GM21381 (cell line): Measurements from ENCODE around the gene KCP.

ENCODE experiments used
- ATAC-seq: cut with Tn5 transposase; IDR thresholded peaks from one replicate; pipeline ENCODE4 v1.9.1; 2021; ENCODE audit warnings: mild to moderate bottlenecking, moderate library complexity; ENCODE audit not compliant: unreplicated experiment

KCP gene

DNA sequence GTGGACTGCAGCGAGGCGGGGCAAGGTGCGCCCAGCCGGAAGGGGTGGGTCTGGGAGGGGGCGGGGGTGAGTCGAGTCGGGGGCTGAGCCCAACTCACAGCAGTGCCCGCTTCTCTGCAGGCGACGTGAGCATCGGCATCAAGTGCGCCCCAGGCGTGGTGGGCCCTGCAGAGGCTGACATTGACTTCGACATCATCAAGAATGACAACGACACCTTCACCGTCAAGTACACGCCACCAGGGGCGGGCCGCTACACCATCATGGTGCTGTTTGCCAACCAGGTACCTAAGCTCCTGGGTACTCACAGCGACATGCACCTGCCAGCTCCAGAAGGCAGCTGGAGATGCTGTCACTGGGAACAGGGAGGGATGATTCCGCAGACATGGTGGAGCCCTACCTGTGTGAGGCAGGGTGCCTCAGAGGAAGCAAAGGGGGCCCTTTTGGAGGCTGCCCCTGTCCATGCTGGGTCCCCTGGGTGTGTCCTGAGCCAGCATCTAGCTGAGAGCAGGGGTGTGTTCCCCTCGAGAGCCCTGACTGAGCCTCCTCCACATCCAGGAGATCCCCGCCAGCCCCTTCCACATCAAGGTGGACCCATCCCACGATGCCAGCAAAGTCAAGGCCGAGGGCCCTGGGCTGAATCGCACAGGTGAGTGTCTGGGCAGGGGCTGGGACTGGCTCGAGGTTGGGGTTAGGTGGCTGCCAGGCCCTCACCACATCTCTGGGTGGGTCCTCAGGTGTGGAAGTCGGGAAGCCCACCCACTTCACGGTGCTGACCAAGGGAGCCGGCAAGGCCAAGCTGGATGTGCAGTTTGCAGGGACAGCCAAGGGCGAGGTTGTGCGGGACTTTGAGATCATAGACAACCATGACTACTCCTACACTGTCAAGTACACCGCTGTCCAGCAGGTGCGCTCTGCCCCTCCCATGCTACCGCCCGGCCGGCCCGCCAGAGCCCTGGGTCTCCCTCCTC lies 67.6 kb downstream of the KCP start:
- no peak for ATAC-seq

DNA sequence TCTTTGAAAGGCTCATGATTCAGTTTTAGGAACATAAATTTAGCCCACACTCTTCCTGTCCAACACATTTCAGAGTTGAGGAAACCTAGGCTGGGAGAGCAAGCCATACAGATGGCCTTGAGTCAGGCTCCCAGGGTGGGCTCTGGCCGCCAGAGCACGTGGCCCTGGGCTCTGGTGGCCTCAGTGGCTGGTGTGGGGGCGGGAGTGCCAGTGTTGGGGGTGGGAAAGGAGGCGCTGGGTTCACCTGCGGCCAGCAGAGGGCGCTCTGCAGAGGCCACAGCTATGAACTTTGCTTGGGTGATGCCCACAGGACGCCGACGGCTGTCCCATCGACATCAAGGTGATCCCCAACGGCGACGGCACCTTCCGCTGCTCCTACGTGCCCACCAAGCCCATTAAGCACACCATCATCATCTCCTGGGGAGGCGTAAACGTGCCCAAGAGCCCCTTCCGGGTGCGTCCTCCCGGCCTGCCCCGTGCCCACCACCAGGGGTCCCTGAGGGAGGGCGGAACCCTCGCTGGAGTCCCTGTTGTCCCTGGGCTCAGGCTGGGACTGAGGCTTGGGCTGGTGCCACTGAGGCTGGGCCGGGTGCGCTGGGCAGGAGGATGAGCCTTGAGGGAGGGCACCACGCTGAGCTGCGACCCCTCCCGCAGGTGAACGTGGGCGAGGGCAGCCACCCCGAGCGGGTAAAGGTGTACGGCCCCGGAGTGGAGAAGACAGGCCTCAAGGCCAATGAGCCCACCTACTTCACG lies 68.4 kb downstream of the KCP start:
- ATAC-seq = peak; percentile 57

DNA sequence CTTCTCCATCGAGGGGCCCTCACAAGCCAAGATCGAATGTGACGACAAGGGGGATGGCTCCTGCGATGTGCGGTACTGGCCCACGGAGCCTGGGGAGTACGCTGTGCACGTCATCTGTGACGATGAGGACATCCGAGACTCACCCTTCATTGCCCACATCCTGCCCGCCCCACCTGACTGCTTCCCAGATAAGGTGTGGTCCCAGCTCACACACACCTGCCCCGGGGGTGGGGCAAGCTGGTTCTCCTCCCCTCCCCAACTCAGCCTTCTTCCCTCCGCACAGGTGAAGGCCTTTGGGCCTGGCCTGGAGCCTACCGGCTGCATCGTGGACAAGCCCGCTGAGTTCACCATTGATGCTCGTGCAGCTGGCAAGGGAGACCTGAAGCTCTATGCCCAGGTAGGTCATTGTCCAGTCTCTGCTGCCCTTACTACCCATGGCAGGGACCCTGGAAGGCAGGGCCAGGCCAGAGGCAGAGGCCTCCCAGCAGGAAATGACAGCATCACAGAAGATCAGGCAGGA lies 69.3 kb downstream of the KCP start:
- no peak for ATAC-seq

DNA sequence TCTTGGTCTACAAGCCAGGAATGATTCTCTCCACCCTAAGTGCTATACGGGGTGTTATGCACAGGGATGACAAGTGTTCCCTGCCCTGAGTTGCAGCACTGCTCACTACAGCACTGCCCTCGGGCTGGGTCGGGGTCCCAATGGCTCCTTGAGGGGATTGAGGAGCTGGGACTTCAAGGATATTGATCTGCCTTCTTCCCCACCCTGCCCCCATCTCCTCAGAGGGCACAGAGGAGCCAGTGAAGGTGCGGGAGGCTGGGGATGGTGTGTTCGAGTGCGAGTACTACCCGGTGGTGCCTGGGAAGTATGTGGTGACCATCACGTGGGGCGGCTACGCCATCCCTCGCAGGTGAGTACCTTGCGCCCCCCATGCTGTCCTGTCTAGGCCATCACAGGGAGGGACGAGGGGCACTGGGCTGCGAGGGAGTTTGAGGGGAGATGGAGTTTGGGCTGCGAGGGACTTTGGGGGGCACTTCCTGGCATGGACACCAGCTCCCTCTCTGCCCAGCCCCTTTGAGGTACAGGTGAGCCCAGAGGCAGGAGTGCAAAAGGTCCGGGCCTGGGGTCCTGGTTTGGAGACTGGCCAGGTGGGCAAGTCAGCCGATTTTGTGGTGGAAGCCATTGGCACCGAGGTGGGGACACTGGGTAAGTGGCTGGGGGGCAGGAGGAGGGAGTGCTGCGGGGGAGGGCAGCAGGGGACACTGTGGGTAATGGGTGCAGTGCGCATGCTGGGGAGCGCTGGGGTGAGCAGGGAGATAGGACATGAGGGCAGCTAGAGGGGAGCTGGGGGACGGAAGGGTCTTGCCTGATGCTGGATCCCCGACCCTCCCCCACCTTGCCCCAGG lies 70.0 kb downstream of the KCP start:
- ATAC-seq = no peak

DNA sequence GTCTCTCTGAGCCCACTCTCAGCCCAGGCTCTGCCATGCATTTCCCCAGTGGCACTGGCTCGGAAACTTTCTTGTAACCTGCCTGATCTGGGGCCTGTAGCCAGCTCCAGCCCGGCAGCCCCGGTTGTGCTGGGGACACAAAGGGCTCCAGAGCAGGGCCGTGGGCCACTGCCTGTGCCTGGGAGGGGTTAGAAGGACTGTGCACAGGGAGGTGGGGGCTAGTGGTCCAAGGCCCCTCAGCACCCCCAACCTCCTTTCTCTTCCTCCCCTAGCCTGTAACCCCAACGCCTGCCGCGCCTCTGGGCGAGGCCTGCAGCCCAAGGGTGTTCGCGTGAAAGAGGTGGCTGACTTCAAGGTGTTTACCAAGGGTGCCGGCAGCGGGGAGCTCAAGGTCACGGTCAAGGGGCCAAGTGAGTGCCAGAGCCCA lies 70.7 kb downstream of the KCP start:
- no peak for ATAC-seq

DNA sequence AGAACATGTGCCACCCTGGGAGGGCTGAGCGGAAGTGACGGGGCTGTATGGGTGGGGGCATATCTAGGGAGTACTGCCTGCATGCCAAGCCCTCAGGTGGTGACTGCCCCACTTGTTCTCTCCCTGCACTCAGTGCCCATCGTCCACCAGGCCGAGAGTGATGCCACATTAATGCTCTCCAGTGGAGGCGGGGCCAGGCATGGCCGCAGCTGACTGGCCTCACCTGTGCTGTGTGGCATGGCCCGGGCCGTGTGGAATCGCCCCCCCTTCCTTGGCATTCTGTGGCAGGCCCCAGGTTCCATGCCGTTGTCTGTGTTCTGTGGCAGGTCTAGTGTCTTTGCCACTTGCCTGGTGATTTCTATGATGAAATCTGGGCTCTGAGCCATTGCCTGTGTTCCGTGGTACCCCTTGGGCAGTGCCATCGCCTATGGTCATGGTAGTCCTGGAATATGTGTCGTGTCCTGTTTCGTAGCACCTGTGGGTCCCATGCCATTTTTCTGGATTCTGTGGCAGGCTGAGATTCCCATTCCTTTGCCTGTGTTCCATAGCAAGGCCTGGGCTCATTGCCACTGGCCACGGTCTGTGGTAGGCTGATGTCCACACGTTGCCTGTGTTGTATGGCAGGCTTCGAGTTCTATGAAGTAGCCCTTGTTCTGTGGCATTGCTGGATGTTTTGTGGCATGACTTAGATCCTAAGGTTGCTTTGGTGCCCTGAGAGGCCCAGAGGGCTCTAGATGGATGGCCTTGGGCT lies 71.4 kb downstream of the KCP start:
- ATAC-seq = no peak

DNA sequence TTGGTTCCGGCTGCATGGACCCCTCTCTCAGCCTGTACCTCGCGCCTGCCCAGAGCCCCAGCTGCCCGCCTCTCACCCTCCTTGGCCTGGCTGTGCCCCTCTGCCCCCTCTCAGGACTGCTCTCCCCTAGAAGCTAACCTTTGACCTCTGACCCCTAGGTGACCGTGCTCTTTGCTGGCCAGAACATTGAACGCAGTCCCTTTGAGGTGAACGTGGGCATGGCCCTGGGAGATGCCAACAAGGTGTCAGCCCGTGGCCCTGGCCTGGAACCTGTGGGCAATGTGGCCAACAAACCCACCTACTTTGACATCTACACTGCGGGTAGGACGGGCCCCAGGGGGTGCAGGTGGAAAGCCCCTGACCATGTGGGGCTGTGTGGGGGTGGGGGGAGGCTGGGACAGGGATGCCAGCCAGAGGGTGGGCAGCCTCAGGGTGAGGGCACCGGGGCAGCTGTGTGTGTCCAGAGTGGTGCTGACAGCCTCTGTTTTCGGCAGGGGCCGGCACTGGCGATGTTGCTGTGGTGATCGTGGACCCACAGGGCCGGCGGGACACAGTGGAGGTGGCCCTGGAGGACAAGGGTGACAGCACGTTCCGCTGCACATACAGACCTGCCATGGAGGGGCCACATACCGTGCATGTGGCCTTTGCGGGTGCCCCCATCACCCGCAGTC lies 72.3 kb downstream of the KCP start:
- no peak for ATAC-seq

DNA sequence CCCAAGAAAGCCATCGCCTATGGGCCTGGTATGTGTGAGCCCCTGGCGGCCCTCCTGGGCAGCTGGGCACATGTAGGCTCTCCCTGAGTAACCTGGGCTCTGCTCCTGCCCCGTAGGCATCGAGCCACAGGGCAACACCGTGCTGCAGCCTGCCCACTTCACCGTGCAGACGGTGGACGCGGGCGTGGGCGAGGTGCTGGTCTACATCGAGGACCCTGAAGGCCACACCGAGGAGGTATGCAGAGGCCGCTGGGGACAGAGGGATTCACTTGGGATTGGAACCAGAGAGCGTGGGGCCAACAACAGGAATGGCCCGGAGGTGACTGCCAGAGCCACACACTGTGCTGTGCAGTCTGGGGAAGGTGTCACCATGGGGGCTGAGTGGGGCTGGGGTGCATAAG lies 73.0 kb downstream of the KCP start:
- no peak for ATAC-seq

DNA sequence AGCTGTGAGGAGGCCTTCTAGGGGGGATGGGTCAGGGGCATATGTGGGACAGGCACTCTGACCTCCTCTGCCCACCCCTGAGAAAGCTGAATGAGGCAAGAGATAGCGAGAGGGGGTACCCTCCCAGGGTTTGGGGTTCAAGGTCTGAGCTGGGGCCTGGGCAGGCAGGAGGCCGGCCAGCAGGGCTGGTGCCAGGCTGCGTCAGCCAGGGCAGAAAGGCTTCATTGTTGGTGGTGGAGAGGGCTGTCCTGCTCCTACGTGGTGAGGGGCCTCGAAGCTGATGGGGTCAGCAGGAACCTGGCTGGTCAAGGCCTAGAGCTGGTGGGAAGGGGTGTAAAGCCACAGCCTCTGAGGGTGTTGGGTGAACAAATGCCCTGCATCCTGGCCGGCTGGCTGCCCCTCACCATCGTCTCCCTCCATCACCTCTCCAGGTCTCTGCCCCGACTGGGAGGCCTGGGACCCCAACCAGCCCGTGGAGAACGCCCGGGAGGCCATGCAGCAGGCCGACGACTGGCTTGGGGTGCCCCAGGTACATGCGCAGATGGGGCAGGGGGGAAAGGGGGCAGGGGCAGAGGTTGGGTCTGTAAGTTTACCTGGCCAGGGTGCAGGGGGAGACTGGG lies 73.7 kb downstream of the KCP start:
- no peak for ATAC-seq

DNA sequence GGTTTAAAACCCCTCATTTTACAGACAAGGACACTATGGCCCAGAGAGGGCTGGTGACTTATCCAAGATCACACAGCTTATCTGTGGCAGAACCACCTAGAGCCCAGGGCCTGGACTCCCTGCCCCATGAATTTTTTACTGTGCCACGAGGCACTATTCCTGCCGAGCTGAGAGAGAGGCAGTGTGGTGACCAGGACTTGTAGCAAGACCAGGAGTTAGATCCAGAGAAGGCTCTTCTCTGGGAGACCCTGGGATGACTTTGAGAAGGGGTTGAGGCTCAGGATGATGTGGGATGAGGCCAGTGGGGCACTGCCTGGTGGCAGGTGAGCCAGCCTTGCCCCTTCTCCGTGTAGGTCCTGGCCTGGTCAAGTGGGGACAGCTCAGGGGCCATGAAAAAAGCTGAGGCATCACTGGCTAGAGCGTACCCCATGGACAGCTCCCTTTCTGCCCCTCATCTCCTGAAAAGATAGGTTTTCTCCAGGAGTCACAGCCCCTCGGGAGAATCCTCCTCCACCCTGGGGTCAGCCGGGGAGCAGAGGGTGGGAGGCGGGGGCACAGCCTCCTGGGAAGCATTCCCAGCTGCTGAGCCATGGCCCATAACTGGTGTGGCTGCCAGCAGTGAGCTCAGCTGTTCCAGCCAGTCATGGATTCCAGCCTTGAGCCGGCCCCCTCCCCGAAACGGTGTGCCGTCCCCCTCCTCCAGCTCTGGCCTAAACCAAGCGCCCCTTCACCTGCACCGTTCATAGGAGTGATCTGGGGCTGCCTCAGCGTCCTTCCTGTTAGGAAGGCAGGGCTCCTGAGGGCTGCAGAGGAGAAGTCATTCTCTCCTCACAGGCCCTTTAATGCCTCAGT lies 74.5 kb downstream of the KCP start:
- no peak for ATAC-seq

DNA sequence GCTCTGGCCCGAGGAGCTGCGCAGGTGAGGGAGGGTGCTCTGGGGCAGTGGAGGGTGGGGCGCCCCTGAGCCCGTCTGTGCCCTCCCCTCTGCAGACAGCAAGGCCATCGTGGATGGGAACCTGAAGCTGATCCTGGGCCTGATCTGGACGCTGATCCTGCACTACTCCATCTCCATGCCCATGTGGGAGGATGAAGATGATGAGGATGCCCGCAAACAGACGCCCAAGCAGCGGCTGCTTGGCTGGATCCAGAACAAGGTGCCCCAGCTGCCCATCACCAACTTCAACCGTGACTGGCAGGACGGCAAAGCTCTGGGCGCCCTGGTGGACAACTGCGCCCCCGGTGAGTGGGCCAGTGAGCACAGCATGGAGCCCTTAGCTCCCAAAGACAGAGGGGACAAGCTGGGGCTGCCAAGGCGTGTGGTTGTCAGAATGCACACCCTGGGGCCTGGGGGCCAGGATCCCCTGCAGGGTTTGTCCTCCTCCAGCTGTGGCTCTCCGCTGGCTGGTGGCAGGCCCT lies 75.2 kb downstream of the KCP start:
- ATAC-seq = no peak

DNA sequence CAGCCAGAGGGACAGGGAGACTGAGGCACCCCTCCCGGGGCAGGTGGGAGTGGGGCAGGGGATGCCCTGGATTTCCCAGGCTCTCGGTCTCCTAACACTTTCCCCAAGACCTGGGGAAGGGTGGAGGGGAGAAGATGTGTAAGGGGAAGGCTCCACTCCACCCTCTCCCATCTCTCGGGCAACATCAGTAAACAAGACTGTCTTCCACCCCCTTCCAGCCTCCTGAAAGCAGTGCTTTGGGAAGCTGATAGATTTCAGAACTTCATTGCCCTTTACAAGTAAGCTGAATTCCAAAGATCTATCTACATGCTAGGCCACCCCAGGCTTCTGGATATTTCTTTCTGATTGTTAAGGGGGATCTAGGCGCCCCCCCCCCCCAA lies 76.6 kb downstream of the KCP start:
- no peak for ATAC-seq

DNA sequence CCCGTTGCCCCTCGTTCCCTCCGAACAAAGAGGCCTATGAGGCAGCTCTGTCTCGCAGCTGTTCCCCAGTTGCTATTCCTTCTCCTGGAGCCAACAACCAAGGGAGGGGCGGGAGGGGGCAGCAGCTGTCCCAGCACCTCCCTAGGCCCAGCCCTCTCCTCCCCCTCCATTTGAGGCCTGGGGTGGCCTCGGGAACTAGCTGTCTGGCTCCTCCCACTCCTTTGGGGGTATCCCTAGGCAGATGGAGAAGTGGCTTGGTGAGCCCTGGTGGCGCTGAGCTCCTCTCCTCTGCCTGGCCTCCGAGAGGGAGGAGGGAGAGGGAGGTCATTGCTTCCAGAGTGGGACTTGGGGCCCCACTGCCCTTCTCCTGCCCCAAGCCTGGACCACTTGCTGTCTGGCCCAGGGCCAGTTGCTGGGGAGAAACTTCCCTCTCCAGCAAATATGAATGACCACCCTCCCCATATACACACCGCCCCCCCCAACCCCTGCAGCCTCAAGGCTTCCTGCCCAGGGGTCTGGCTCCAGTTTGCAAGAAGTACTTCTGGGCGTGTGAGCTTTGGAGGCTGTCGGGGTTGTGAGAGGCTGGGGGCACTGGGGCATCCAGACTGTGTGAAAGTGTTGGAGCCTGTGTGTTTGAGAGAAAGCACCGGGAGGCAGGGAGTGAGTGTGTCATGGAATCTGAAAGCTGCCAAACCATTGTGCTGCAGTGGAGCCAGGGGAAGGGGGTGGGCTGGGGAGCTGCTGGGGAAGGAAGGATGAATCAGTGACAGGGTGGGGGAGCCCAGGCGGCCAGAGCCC lies 77.2 kb downstream of the KCP start:
- ATAC-seq = no peak

DNA sequence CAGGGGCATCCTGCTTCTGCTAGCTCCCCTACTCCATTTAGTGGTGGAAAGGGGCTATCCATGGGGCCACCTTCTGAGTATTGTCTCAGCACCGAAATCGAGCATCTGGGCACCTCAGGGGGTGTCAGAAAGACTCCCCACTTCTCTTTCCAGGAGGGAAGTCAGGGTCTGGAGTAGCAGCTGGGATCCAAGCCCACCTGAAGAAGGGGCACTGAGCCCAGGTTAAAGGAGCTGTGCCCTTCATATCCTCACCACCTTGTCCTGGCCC lies 77.7 kb downstream of the KCP start:
- no peak for ATAC-seq

DNA sequence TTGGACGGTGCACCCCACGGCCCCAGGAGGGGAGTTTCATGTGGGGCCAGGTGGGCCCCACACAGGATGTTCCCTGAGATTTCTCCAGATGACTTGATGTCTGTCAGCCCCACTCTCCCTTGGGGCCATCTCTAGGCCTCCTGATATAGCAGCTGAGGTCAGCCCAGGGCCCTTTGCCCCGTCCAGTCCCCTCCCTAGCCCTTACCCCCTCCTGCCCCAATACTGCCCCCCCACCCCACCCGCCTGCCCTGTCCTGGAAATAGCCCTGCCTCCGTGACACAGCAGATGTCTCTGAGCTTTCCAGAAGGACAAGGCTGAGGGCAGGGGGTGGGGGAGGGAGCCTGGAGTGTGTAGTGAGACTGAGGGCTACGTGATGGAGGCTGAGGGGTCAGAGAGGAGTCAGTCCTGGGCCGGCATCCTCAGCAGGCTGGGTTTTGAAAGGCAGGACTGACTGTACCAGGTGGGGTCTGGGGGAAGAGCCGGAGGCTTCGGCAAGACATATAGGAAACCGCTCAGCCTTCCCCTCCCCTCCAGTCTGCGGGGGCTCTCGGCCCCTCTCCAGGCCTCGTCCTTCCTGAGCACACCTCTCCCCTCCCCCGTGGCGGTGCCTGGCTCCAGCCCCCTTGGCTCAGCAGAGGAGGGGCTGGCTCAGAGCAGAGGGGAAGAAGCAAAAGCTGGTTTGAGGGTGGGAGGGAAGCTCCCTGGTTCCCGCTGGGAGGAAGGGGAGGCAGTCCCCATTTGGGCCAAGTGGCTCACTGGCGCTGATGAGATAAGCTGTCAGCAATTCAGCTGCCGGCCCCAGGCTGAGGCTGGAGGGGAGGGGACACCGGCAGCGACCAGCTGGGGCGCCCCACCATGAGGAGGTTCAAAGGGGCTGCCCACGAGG lies 78.3 kb downstream of the KCP start:
- ATAC-seq = no peak

DNA sequence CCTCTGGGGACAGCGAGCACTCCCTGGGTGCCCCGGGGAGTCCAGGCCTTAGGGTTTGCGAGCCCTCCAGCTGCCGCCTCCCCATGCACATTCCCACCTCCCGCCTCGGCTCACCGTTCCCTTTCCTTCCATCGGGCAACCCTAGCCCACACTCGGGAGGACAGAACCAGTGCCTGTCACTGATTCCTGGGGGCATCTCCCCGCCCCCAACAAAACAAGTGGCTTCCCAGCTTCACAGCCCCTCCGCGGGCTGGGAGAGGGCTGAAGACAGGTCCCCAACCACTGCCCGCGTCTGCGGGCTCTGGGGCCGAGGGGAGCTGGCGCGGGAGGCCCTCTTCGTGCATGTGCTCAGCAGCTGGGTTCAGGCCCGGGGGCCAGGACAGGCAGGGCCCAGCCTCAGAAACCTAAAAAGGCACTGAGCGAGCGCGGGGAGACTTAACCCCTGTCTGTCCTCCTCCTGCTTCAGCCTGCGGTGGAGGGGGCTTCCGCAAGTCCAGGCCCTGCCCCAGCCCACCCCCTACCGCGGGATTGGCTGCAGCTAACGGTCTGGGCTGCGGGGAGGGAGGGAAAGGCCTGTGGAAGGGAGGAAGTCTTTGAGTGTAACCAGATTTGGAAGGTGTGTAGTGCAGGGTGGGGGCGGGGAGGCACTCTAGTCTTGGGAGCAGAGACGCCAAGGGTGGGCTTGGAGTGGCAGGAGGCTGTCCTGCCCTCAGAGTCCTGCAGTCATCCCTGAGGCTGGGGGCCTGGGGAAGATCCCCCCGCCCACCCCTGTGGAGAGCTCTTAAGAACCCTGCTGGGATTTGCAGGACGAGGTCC lies 79.1 kb downstream of the KCP start:
- ATAC-seq = no peak
